ENCODE data around the gene ASCL5.
A peak's percentile ranks its signal among the peaks of the same experiment; 100 is the strongest.

ASCL5 gene

GRCh38 chr1:201109651-201110050 lies 17.3 kb downstream of the ASCL5 start:
- DNase-seq: no peak

GRCh38 chr1:201108614-201109013 lies 18.4 kb downstream of the ASCL5 start:
- DNase-seq: no peak

- DNase-seq: no peak
Observed at GRCh38 chr1:201105688-201106087, 21.3 kb downstream of the ASCL5 start.

GRCh38 chr1:201104141-201104540 lies 22.8 kb downstream of the ASCL5 start:
- DNase-seq: no peak

GRCh38 chr1:201103666-201104065 lies 23.3 kb downstream of the ASCL5 start:
- DNase-seq: no peak

GRCh38 chr1:201100169-201100930 lies 26.6 kb downstream of the ASCL5 start:
- DNase-seq: no peak

GRCh38 chr1:201098992-201099677 lies 27.8 kb downstream of the ASCL5 start:
- DNase-seq: no peak

- DNase-seq: no peak
Observed at GRCh38 chr1:201096977-201097856, 29.8 kb downstream of the ASCL5 start.

GRCh38 chr1:201096041-201096461 lies 30.9 kb downstream of the ASCL5 start:
- DNase-seq: no peak

GRCh38 chr1:201095581-201095980 lies 31.4 kb downstream of the ASCL5 start:
- DNase-seq: no peak

GRCh38 chr1:201094832-201095231 lies 32.2 kb downstream of the ASCL5 start:
- DNase-seq: no peak

GRCh38 chr1:201093962-201094361 lies 33.0 kb downstream of the ASCL5 start:
- DNase-seq: no peak

GRCh38 chr1:201093561-201093960 lies 33.4 kb downstream of the ASCL5 start:
- DNase-seq: no peak

- DNase-seq: no peak
Observed at GRCh38 chr1:201092738-201093137, 34.2 kb downstream of the ASCL5 start.

- peak; percentile 15 for DNase-seq
Observed at GRCh38 chr1:201091256-201091655, 35.7 kb downstream of the ASCL5 start.

GRCh38 chr1:201090541-201090940 lies 36.4 kb downstream of the ASCL5 start:
- peak; percentile 18 for DNase-seq

- DNase-seq: no peak
Observed at GRCh38 chr1:201089596-201089995, 37.4 kb downstream of the ASCL5 start.

GRCh38 chr1:201088901-201089525 lies 38.0 kb downstream of the ASCL5 start:
- DNase-seq: no peak

- DNase-seq: peak; percentile 20
Observed at GRCh38 chr1:201088395-201088794, 38.6 kb downstream of the ASCL5 start.

- DNase-seq: peak; percentile 14
Observed at GRCh38 chr1:201085902-201086735, 40.9 kb downstream of the ASCL5 start.

- DNase-seq: no peak
Observed at GRCh38 chr1:201084295-201084694, 42.7 kb downstream of the ASCL5 start.

- no peak for DNase-seq
Observed at GRCh38 chr1:201083741-201084140, 43.2 kb downstream of the ASCL5 start.
